K562 (cell line): ENCODE results near the gene COX6A2. TPM values are rescaled to one million over a fixed set of nuclear protein-coding genes. Genes with fewer than 3 reads are reported as not detected.

Source experiments
- CREB1 ChIP-seq, 2 experiments: sonication (generic) in 1 of 2; formaldehyde crosslinking in 1 of 2; IDR thresholded peaks; 2 replicates each; pipeline versions ENCODE4 v1.6.1 to v1.8.0; 2012 to 2022; ENCODE audit warnings: inconsistent platforms in 1 of 2, mild to moderate bottlenecking in 1 of 2, missing genetic modification reagents in 1 of 2, moderate library complexity in 1 of 2
- HDAC3 ChIP-seq: fragments of 450-650 bp; IDR thresholded peaks from 2 replicates; pipeline ENCODE4 v1.6.1; 2018; ENCODE audit warnings: borderline replicate concordance, mild to moderate bottlenecking, moderate library complexity; ENCODE audit not compliant: partially characterized antibody
- HDGF ChIP-seq: fragments of 450-650 bp; IDR thresholded peaks from 2 replicates; pipeline ENCODE4 v1.6.1; 2016
- HNRNPLL ChIP-seq: fragments of 200-400 bp; formaldehyde crosslinking; IDR thresholded peaks from 2 replicates; pipeline ENCODE4 v1.6.1; 2017; ENCODE audit warnings: low read length, low read depth, mild to moderate bottlenecking; ENCODE audit not compliant: poor library complexity, severe bottlenecking
- ILK ChIP-seq: fragments of 450-650 bp; IDR thresholded peaks from 2 replicates; pipeline ENCODE4 v1.6.1; 2016; ENCODE audit warnings: missing genetic modification characterization, low read depth, mild to moderate bottlenecking, missing compliant biosample characterization, moderate library complexity, borderline replicate concordance
- JUND ChIP-seq, 2 experiments: IDR thresholded peaks; 2 replicates in 1 of 2; 3 replicates in 1 of 2; pipeline ENCODE4 v1.6.1; 2011; ENCODE audit warnings: borderline replicate concordance in 2 of 2, low read depth in 2 of 2, low read length in 2 of 2, improper control_type of control experiment in 1 of 2, missing biosample characterization in 1 of 2, missing genetic modification characterization in 1 of 2, missing genetic modification reagents in 1 of 2
- NFRKB ChIP-seq: fragments of 450-650 bp; IDR thresholded peaks from 2 replicates; pipeline ENCODE4 v1.6.1; 2016; ENCODE audit warnings: low read depth
- POLR2H ChIP-seq: IDR thresholded peaks from 2 replicates; pipeline ENCODE4 v1.6.1; 2016; ENCODE audit warnings: missing genetic modification characterization, low read depth, mild to moderate bottlenecking, control low read depth, missing compliant biosample characterization, moderate library complexity
- POLR3A ChIP-seq: IDR thresholded peaks from 2 replicates; pipeline ENCODE4 v1.6.1; 2011; ENCODE audit warnings: borderline replicate concordance, mild to moderate bottlenecking, moderate library complexity; ENCODE audit not compliant: insufficient read length, insufficient read depth; ENCODE audit errors: extremely low read depth
- RFX1 ChIP-seq: fragments of 450-650 bp; IDR thresholded peaks from 2 replicates; pipeline ENCODE4 v1.6.1; 2016; ENCODE audit warnings: mild to moderate bottlenecking, moderate library complexity
- RNF2 ChIP-seq: sonication (generic); IDR thresholded peaks from 2 replicates; pipeline ENCODE4 v1.6.1; 2016
- SRSF7 ChIP-seq: fragments of 200-400 bp; formaldehyde crosslinking; optimal IDR thresholded peaks from 2 replicates; pipeline ENCODE3; 2017; ENCODE audit warnings: mild to moderate bottlenecking, low read depth, low read length
- ZNF274 ChIP-seq: IDR thresholded peaks from 2 replicates; pipeline ENCODE4 v1.6.1; 2011; ENCODE audit warnings: low read depth, mild to moderate bottlenecking, low read length, moderate library complexity, borderline replicate concordance
- ZNF444 ChIP-seq: fragments of 250-450 bp; sonication (Bioruptor Pico); IDR thresholded peaks from 2 replicates; pipeline ENCODE4 v1.4.0; 2020; ENCODE audit warnings: mild to moderate bottlenecking, moderate library complexity
- ZNF561 ChIP-seq: fragments of 450-650 bp; formaldehyde crosslinking; conservative IDR thresholded peaks from 2 replicates; pipeline ENCODE4 v1.4.0; 2020; ENCODE audit warnings: mild to moderate bottlenecking, moderate library complexity
- ZNF717 ChIP-seq: fragments of 250-450 bp; sonication (Bioruptor Pico); IDR thresholded peaks from 2 replicates; pipeline ENCODE4 v1.5.0; 2021
- polyA plus RNA-seq, 8 experiments: library from polyadenylated mRNA; depleted of rRNA in 4 of 8; stranded (reverse) in 5 of 8; unstranded in 3 of 8; fragments of >200 nt; fragmentation: Nextera tagmentation in 2 of 8; fragmentation: Illumina TruSeq in 1 of 8; extraction: Ambion mirVana in 2 of 8; extraction: Trizol in 1 of 8; gene quantifications; 2 replicates each; pipeline versions ENCODE4 v1.2.1 to v1.2.3, GENCODE V29; 2011 to 2014; ENCODE audit warnings: inconsistent platforms in 1 of 8, missing spikeins in 1 of 8
- total RNA-seq, 7 experiments: library from RNA; depleted of rRNA in 6 of 7; stranded (reverse); fragments of >200 nt in 6 of 7; fragmentation: Illumina TruSeq in 2 of 7; extraction: Trizol in 2 of 7; gene quantifications; 2 replicates each; pipeline versions ENCODE4 v1.2.1 to v1.2.3, GENCODE V29; 2011 to 2021; ENCODE audit warnings: low replicate concordance in 1 of 7
- TF ChIP-seq, protein P1 (sequence below), 2 experiments: fragments of 200-800 bp in 1 of 2; sonication (Bioruptor generic) in 1 of 2; sonication (generic) in 1 of 2; formaldehyde crosslinking in 1 of 2; IDR thresholded peaks in 1 of 2; conservative IDR thresholded peaks in 1 of 2; 2 replicates each; pipeline versions ENCODE4 v1.5.0 to v1.6.1; 2016 to 2020; ENCODE audit warnings: missing compliant biosample characterization in 1 of 2, missing genetic modification characterization in 1 of 2, missing genetic modification reagents in 1 of 2
- TF ChIP-seq, protein P2 (sequence below): fragments of 450-650 bp; IDR thresholded peaks from 2 replicates; pipeline ENCODE4 v1.6.1; 2017; ENCODE audit warnings: antibody characterized with exemption, mild to moderate bottlenecking
- TF ChIP-seq, protein P3 (sequence below): fragments of 450-650 bp; formaldehyde crosslinking; conservative IDR thresholded peaks from 2 replicates; pipeline ENCODE4 v1.4.0; 2022; ENCODE audit warnings: mild to moderate bottlenecking, missing genetic modification characterization

COX6A2 gene
- total and polyA plus RNA-seq, 9 of the 15 experiments (the other 6 are each of a cell fraction or from before 2014, with no cell fraction given), result not detected

DNA sequence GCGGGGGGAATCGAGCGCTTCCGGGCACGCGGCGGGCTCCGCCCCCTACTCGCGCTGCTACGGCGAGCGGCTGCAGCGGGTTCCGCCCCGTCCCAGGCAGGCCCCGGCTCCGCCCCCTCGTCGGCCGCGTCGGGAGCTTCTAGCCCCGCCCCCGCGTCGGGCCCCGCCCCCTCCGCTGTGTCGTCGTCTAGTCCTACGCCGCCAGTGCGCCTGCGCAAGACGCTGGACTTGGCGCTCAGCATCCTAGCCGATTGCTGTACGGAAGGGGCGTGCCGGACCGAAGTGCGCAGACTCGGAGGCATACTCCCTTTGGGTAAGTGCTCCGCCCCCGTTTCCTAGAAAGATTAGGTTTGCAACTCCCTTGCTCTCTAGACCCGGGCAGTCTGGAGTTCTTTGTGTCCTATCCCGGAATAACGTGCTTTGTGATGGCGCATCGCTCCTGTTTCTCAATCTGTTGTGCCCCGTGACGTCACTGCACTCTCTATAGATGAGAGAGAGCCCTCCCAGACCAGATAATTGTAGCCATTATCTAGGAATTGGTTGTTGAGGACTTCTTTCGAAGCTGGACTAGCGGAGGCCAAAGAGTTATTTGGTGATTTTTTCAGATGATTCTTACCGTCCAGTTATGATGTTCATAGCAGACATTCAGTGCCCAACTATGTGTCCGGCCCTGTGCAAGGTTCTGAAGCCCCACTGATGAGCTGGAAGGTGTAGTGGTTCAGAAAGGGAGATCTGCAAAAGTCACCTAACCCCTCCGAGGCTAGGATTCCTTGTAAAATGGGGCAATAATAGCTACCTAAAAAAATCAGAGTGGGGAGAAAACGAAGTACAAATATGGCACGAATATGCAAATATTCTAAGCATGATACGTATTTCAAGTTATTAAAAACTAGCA, 31.8 kb upstream of the COX6A2 start (continued):
- TF ChIP-seq JUND (IDR thresholded peaks at IDR 0.05; ENCODE audit: borderline replicate concordance, low read depth, low read length), result peak; percentile 63
- peak; percentile 29; the same call in 1 of the 3 replicates for TF ChIP-seq JUND (tag; IDR thresholded peaks at IDR 0.05; ENCODE audit: borderline replicate concordance, low read depth, low read length)
- TF ChIP-seq, protein P1, sequence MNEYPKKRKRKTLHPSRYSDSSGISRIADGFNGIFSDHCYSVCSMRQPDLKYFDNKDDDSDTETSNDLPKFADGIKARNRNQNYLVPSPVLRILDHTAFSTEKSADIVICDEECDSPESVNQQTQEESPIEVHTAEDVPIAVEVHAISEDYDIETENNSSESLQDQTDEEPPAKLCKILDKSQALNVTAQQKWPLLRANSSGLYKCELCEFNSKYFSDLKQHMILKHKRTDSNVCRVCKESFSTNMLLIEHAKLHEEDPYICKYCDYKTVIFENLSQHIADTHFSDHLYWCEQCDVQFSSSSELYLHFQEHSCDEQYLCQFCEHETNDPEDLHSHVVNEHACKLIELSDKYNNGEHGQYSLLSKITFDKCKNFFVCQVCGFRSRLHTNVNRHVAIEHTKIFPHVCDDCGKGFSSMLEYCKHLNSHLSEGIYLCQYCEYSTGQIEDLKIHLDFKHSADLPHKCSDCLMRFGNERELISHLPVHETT (CRISPR knock-in tag; conservative IDR thresholded peaks at IDR 0.05 in 1 of 2, IDR thresholded peaks at IDR 0.05 in 1 of 2), result peak in 1 of 2 experiments; percentile 60; a peak in 1 of 4 replicates
- TF ChIP-seq SRSF7, result no peak
- TF ChIP-seq HDGF, result no peak
- TF ChIP-seq HNRNPLL, result peak; percentile 23
- TF ChIP-seq HDAC3, result no peak
- no peak for TF ChIP-seq ZNF561 (CRISPR knock-in tag)
- TF ChIP-seq POLR3A, result no peak
- TF ChIP-seq ILK (tag), result no peak
- TF ChIP-seq RNF2, result peak; percentile 12; the same call in 1 of the 2 replicates
- peak; percentile 16; the same call in 1 of the 2 replicates for TF ChIP-seq CREB1 (IDR thresholded peaks at IDR 0.05)
- no peak for TF ChIP-seq CREB1 (CRISPR knock-in tag; IDR thresholded peaks at IDR 0.05)
- TF ChIP-seq, protein P2, sequence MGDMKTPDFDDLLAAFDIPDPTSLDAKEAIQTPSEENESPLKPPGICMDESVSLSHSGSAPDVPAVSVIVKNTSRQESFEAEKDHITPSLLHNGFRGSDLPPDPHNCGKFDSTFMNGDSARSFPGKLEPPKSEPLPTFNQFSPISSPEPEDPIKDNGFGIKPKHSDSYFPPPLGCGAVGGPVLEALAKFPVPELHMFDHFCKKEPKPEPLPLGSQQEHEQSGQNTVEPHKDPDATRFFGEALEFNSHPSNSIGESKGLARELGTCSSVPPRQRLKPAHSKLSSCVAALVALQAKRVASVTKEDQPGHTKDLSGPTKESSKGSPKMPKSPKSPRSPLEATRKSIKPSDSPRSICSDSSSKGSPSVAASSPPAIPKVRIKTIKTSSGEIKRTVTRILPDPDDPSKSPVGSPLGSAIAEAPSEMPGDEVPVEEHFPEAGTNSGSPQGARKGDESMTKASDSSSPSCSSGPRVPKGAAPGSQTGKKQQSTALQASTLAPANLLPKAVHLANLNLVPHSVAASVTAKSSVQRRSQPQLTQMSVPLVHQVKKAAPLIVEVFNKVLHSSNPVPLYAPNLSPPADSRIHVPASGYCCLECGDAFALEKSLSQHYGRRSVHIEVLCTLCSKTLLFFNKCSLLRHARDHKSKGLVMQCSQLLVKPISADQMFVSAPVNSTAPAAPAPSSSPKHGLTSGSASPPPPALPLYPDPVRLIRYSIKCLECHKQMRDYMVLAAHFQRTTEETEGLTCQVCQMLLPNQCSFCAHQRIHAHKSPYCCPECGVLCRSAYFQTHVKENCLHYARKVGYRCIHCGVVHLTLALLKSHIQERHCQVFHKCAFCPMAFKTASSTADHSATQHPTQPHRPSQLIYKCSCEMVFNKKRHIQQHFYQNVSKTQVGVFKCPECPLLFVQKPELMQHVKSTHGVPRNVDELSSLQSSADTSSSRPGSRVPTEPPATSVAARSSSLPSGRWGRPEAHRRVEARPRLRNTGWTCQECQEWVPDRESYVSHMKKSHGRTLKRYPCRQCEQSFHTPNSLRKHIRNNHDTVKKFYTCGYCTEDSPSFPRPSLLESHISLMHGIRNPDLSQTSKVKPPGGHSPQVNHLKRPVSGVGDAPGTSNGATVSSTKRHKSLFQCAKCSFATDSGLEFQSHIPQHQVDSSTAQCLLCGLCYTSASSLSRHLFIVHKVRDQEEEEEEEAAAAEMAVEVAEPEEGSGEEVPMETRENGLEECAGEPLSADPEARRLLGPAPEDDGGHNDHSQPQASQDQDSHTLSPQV, result no peak
- peak; percentile 76 for TF ChIP-seq POLR2H (tag)
- TF ChIP-seq, protein P3, sequence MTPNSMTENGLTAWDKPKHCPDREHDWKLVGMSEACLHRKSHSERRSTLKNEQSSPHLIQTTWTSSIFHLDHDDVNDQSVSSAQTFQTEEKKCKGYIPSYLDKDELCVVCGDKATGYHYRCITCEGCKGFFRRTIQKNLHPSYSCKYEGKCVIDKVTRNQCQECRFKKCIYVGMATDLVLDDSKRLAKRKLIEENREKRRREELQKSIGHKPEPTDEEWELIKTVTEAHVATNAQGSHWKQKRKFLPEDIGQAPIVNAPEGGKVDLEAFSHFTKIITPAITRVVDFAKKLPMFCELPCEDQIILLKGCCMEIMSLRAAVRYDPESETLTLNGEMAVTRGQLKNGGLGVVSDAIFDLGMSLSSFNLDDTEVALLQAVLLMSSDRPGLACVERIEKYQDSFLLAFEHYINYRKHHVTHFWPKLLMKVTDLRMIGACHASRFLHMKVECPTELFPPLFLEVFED (CRISPR knock-in tag), result no peak
- TF ChIP-seq ZNF444, result no peak
- peak; percentile 48; the same call in 1 of the 2 replicates for TF ChIP-seq NFRKB
- TF ChIP-seq ZNF274, result no peak
- no peak for TF ChIP-seq RFX1
- no peak for TF ChIP-seq ZNF717 (CRISPR knock-in tag)
